OCI-LY3 (cell line): ENCODE data around the gene MIB1.

Experiments
- H2AFZ ChIP-seq: fragments of 200-600, 300-600 bp; shearing (Covaris generic); 2 replicates; pipeline ENCODE4 v1.6.0; 2014; ENCODE audit warnings: antibody characterized with exemption, low read depth, low read length
- H3K27ac ChIP-seq: fragments of 200-600, 300-600 bp; sonication (generic); 2 replicates; pipeline ENCODE4 v1.5.1; 2014; ENCODE audit warnings: mild to moderate bottlenecking, low read length, moderate library complexity, mixed read lengths
- H3K27me3 ChIP-seq: fragments of 200-600, 300-600 bp; sonication (generic); 2 replicates; pipeline ENCODE4 v1.6.1; 2014; ENCODE audit warnings: low read depth, low read length, mixed read lengths
- H3K36me3 ChIP-seq: fragments of 200-600, 300-600 bp; sonication (generic); replicated peaks from 2 replicates; pipeline ENCODE3; 2014; ENCODE audit warnings: low read depth, low read length, mixed read lengths
- H3K4me1 ChIP-seq: fragments of 300-600, 200-600 bp; sonication (generic); 2 replicates; pipeline ENCODE4 v1.6.1; 2014; ENCODE audit warnings: low read length, mixed read lengths
- H3K4me2 ChIP-seq: fragments of 200-600, 300-600 bp; sonication (generic); 2 replicates; pipeline ENCODE4 v1.6.1; 2014; ENCODE audit warnings: low read length, mixed read lengths
- H3K4me3 ChIP-seq: fragments of 300-600, 200-600 bp; sonication (generic); 2 replicates; pipeline ENCODE4 v1.5.1; 2014; ENCODE audit warnings: antibody characterized with exemption, mild to moderate bottlenecking, low read length, moderate library complexity
- H3K79me2 ChIP-seq: fragments of 300-600, 200-600 bp; shearing (Covaris generic); 2 replicates; pipeline ENCODE4 v1.6.1; 2014; ENCODE audit warnings: mild to moderate bottlenecking, low read length, mixed read lengths
- H3K9ac ChIP-seq: fragments of 300-600, 200-600 bp; shearing (Covaris generic); 2 replicates; pipeline ENCODE4 v1.6.0; 2014; ENCODE audit warnings: mild to moderate bottlenecking, low read length, moderate library complexity
- H3K9me3 ChIP-seq: fragments of 200-600, 300-600 bp; shearing (Covaris generic); 2 replicates; pipeline ENCODE4 v1.6.1; 2014; ENCODE audit warnings: low read length, mixed read lengths; ENCODE audit not compliant: insufficient read depth
- H4K20me1 ChIP-seq: fragments of 200-600, 300-600 bp; sonication (generic); 2 replicates; pipeline ENCODE4 v1.6.1; 2016; ENCODE audit warnings: low read length, mixed read lengths; ENCODE audit not compliant: insufficient read depth
- CTCF ChIP-seq: fragments of 200-600, 300-600 bp; sonication (generic); IDR thresholded peaks from 2 replicates; pipeline ENCODE4 v1.5.1; 2014; ENCODE audit warnings: antibody characterized with exemption, low read length, low read depth
- EZH2phosphoT487 ChIP-seq: fragments of 200-600 bp; shearing (Covaris generic); IDR thresholded peaks from 2 replicates; pipeline ENCODE4 v1.6.1; 2018; ENCODE audit warnings: antibody characterized with exemption, mixed run types, low read depth

Gene MIB1

GRCh38 chr18:21739604-21740537 lies 721 bp upstream of the MIB1 start:
- peaks cover 13% of the 10 kb centered on the region for H3K4me1 ChIP-seq
- H3K36me3 ChIP-seq = no peaks in the 10 kb centered on the region
- H2AFZ ChIP-seq = peak overlapping the region; percentile 81
- H3K9me3 ChIP-seq = no peaks in the 10 kb centered on the region
- peaks cover 6% of the 10 kb centered on the region; the same call in 1 of the 2 replicates for H4K20me1 ChIP-seq
- TF ChIP-seq EZH2phosphoT487 (no peak), CTCF (no peak)
- peak overlapping the region; percentile 96 for H3K4me3 ChIP-seq
- peaks cover 31% of the 10 kb centered on the region for H3K79me2 ChIP-seq
- no peak overlapping the region for H3K27ac ChIP-seq
- peak overlapping the region; percentile 83 for H3K4me2 ChIP-seq
- H3K9ac ChIP-seq = peak overlapping the region; percentile 62
- no peaks in the 10 kb centered on the region for H3K27me3 ChIP-seq

- H3K79me2 ChIP-seq = peaks cover 40% of the 10 kb centered on the region
- H3K36me3 ChIP-seq = no peaks in the 10 kb centered on the region
- H3K4me2 ChIP-seq = peak overlapping the region; percentile 96
- H3K4me3 ChIP-seq = peak overlapping the region; percentile 96
- TF ChIP-seq CTCF (no peak), EZH2phosphoT487 (no peak)
- H3K27me3 ChIP-seq = no peaks in the 10 kb centered on the region
- peak overlapping the region; percentile 74; the same call in 1 of the 2 replicates for H3K27ac ChIP-seq
- no peaks in the 10 kb centered on the region for H3K9me3 ChIP-seq
- H3K4me1 ChIP-seq = peaks cover 13% of the 10 kb centered on the region
- H3K9ac ChIP-seq = peak overlapping the region; percentile 95
- H2AFZ ChIP-seq = peak overlapping the region; percentile 95; the same call in 1 of the 2 replicates
- H4K20me1 ChIP-seq = peaks cover 9% of the 10 kb centered on the region; the same call in 1 of the 2 replicates
Observed at GRCh38 chr18:21741312-21741561, 645 bp downstream of the MIB1 start.

- TF ChIP-seq CTCF = no peak
- TF ChIP-seq EZH2phosphoT487 = no peak
- H3K79me2 ChIP-seq = peaks cover 44% of the 10 kb centered on the region
- peaks cover 13% of the 10 kb centered on the region for H3K4me1 ChIP-seq
- no peak overlapping the region for H2AFZ ChIP-seq
- peaks cover 14% of the 10 kb centered on the region; the same call in 1 of the 2 replicates for H4K20me1 ChIP-seq
- peak overlapping the region; percentile 96 for H3K4me2 ChIP-seq
- peak overlapping the region; percentile 96 for H3K4me3 ChIP-seq
- H3K27ac ChIP-seq = no peak overlapping the region
- peak overlapping the region; percentile 95 for H3K9ac ChIP-seq
- no peaks in the 10 kb centered on the region for H3K36me3 ChIP-seq
- no peaks in the 10 kb centered on the region for H3K27me3 ChIP-seq
- H3K9me3 ChIP-seq = no peaks in the 10 kb centered on the region
Observed at GRCh38 chr18:21741562-21742314, 1.1 kb downstream of the MIB1 start.

- TF ChIP-seq EZH2phosphoT487 (no peak), CTCF (no peak)
- Histone ChIP-seq H3K36me3 (no peaks in the 10 kb centered on the region), H3K9me3 (no peaks in the 10 kb centered on the region), H2AFZ (no peak overlapping the region), H3K4me3 (peak overlapping the region; percentile 96), H3K9ac (no peak overlapping the region), H4K20me1 (peaks cover 15% of the 10 kb centered on the region; the same call in 1 of the 2 replicates), H3K79me2 (peaks cover 46% of the 10 kb centered on the region), H3K27ac (no peak overlapping the region), H3K4me2 (peak overlapping the region; percentile 96), H3K27me3 (no peaks in the 10 kb centered on the region), H3K4me1 (peaks cover 13% of the 10 kb centered on the region)
Observed at GRCh38 chr18:21742315-21742687, 1.7 kb downstream of the MIB1 start.
